Activated CD4-positive, alpha-beta T cell treated with anti-CD3 and anti-CD28 coated beads, Interleukin-2, amount 50 U/mL, for 4 hours (primary cell): ENCODE measurements around the gene CFAP210.

Experiments
- DNase-seq, 2 experiments: peaks; one replicate each; pipeline ENCODE4 v3.0.0-alpha.2; 2020

CFAP210 gene, protein sequence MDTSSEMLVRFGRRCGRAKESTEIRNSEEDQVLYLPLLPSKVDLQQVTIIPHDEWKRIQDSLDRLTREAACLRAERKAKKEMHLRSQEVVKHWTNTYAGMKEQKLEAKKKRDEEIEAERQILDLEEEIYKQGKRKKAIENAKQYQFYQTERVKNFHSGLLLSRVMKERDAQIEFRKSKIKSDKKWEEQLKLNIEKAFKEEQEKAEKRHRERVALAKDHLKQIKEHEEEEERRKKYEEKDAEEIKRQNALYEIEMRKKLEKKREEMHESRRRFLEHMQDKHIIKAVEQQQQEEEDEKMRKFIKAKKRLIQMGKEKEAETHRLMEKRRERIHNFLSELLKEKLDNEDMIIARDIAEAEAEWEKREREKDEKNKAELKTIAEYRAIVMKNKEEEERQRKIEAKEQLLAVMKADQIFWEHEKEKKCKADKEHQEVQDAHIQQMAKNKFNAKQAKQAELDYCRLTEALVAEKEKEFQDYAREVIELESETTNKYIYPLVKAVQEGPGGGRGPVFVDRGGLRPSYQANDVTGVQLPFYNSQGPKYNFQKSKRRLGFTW

DNA sequence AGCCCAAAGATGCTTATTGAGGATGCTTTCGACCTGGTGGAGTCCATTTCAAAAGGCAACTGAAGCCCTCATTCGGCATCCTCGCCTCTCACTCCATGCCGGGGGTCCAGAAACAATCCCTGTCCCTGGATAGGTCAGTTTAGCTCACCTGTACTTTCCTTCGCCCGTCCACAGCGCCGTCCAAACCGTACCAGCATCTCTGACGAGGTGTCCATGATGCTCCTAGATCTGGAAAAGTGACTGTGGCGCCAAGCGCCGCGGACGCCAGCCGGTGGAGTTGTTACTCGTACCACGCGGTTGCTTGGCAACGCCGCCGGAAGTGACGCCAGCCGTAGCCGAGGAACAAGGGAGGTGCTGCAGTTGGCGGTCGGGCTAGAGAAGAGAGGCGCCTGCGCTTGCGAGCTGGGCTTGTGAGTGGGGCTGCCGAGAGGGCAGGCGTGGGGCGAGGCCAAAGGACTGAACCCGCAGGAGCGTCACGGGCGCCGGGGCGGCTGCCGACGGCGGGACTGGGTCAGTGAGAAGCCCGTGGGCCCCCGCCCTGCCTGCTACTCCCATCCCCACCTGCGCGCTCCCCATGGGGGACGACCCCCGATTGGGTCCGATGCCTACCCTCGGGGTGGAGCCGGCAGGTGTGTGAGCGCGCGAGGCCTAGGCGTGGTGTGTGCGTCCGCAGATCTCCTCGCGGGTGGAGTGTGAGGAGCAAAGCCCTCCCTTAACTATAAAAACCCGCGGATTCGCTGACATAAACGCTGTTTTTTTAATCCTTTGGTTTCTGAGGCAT is at the start of gene CFAP210, which contains the start of gene PHOSPHO2:
Gene CFAP210 (minus strand): TSS at position 293 of the 781 bp plus-strand sequence. CDS start 78 bp downstream, at position 215.
Gene PHOSPHO2 (plus strand): TSS at position 357 of the 781 bp plus-strand sequence. CDS start 6,503 bp downstream, outside the sequence.
- peak; percentile 98 for DNase-seq

DNA sequence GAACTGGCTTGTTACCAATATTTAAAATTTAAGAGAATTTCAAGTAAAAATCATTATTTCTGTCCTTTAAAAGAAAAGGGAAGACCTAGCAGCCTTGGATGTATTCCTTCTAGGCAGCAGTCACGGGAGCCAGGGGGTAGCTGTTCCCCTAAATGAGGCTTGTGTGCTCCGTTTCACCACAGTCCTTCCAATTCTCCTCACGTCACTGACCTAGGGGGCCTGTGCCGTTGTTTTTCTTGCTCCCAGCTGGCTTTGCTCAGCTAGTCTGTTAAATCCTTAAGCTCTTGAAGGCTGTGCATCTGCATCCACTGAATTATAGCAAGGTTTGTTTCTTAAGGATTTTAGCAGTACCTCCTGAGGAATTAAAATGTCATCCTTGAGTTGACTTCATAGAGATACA is 49.3 kb upstream of the CFAP210 start:
- no peak for DNase-seq

DNA sequence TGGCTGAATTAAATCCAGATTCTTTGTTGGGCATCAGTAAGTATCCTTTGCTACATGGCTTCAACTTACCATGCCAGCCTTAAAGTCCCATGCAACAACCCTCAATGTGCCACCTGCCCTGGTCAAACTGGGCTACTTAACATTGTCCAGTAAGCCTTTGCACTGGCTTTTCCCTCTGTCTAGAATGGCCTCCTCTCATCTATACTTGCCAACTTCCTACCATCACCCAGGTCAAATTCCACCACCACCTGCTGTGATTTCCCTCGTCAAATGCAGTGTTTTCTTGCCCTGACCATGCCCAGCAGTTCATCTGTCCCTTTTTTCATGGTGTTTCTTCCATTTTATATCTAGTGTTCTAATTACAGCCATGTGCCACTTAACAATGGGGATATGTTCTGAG is 45.1 kb upstream of the CFAP210 start:
- DNase-seq: no peak

DNA sequence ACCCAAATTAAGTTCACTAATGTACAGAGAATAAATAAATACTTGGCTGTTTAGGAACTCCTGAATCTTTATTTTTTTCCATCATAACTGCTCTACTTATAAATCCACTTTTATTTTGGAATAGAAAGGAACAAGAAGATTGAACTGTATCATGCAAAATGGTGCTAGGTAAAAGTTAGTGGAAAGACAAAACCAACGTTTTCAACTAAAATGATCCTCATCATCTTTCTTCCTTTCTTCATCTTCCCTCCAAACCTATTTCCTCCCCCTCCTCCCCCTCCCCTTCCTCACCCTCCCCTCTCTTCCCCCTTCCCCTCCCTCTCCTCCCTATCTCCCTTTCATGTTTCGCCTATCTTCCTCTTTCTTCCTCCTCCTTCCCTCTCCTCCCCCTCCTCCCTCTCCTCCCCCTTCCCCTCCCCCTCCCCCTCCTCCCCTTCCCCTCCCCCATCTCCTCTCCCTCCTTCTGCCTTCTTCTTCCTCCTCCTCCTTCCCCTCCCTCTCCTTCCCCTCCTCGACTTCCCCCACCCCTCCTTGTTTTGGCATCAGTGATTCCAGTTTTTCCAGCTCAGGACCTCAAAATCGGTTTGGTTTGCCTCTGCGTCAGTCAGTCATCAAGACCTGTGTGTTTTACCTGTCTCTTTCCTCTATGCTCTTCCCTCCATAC is 44.5 kb upstream of the CFAP210 start:
- no peak for DNase-seq

DNA sequence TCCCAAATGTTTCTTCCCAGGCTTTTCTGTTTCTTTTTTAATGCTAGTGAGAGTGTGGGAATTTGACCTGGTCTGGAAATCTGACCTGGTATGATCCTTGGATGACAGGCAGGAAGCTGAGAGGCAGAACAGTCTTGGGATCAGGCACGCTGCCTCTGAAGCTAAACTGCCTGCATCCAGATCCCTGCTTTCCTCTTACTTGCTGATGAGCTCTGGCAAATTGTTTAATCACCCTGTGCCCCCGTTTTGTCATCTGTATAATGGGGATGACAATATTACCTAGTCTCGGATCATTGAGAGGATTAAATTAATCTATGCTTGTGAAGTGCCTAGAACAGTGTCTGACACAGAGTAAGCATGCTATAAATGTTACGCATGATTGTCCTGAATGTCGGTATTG is 42.7 kb upstream of the CFAP210 start:
- DNase-seq: no peak

DNA sequence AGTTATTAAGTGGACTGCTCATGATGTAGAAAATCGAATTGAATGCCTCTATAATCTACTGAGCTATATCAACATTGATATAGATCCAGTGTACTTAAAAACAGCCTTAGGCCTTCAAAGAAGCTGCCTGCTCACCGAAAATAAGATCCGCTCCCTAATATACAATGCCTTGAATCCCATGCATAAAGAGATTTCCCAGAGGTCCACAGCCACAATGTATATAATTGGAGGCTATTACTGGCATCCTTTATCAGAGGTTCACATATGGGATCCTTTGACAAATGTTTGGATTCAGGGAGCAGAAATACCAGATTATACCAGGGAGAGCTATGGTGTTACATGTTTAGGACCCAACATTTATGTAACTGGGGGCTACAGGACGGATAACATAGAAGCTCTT is 41.4 kb upstream of the CFAP210 start:
- DNase-seq: no peak

DNA sequence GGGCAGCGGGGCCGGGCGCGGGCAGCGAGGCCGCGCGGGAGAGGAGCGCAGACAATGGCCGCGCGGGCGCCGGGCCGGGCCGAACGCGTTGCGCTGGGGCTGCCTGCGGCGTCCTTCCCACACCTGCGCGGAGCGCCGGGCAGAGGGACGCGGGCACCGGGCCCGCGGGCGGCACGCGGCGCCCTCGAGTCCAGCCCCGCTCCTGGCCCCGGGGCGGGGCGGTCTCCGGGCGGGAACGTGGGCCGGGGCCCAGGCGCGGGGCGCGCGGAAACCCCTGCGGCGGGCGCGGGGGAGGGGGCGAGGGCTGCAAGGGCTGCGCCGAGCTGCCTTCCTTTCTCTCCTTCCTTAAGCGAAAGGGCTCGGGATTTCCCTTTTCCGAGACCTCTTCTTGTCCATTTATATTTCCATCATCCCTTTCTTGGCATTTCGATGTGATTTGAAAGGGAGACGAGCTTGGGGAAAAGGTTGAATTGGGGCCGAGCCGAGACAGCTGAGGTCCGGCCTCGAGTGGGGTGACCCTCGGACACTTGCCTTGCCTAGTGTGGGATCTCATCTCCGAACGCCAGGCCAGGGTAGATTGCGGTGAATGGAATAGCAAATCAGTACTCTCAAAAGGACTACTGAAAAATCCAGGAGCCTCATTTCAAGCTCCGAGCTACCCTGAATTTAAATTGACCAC is 40.1 kb upstream of the CFAP210 start:
- DNase-seq: no peak

DNA sequence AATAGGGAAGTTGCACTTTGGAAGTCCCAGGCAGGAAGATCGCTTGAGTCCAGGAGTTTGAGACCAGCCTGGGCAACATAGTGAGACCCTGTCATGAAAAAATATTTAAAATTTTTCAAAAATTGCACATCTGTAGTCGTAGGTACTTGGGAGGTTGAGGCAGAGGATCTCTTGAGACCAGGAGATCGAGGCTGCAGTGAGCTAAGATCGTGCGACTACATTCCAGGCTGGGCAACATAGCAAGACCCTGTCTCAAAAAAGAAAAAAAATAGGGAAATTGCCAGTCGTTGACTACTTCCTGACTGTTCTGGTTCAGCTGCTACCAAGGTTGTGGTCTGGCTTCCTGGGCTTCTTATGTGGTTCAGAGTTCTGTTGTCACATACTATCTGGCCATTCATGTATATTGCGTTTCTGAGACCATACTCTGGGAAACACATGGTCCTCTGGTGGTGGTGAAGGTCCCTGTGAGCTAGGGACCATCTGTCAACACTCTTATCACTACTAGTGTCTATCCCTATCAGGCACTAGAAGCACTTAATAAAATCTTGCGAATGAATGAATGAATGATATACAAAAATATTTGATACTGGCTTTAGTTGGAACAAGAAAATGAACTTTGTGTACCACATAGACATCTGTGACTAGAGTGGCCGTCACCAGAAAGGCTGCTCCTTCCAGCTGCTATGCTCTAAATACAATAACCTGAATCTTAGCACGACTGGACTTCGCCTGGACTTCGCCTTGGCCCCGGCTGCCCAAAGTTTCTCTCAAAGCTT is 38.6 kb upstream of the CFAP210 start:
- DNase-seq: no peak

DNA sequence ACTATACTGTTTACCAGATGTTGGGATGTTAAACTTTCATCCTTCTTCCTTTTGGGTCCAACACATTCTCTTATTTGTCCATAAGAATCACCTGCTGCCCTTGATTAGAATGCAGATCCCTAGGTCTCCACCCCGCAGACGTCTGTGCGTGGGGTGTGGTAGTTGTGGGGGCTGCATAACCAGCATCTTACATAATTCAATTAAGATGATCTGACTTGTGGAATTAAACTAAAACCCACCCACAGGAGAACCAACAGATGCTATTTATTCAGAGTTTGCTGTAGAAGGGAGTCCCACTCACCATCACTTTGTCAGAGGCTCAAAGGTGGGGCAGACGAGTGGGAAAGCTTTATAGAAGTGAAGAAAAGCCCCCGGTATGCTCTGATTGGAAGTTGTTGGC is 37.9 kb upstream of the CFAP210 start:
- DNase-seq: no peak

DNA sequence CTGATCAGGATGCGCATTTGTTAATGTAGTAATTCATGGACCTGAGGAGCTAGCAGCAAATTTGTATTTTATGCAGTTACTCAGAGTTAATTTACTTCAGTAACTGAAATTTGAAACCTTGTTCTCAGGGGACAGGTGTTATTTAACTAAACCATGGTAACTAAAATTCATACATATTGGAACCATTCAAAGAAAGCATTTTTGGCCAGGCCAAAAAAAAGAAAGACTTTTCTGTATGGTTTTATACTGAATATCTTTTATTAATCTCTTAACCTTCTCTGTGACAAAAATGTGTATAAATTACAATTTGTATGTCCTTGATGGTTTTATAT is 35.0 kb upstream of the CFAP210 start:
- DNase-seq: no peak

DNA sequence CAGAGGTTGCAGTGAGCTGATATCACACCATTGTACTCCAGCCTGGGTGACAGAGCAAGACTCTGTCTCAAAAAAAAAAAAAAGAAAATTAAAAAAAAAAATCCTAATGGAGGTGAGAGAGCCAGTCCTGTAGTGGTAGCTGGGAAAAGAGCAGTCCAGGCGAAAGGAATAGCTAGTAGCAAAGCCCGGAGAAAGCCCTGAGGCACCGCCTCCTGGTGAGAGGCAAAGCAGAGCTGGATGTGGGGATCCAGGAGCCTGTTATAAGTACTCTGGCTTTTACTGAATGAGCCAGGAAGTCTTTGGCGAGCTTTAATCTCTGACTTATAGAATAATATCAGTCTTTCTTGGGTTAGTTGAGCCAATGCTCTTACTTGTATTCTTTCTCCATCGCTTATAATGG is 32.9 kb upstream of the CFAP210 start:
- no peak for DNase-seq

DNA sequence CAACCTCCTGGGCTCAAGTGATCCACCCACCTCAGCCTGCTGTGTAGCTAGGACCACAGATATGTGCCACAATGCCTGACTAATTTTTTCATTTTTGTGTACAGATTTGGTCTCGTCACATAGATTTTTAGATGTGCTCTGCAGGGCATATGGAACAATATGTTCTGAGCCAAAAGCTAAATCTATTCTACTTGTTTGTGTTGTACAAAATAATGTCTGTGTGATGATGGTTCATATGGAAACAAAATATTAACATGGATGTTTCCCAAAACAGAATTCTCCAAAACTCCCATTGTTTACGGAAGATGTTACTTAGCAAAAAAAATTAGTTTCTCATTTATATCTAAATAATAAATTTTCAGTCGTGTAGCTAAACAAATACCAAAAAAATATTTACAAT is 26.8 kb upstream of the CFAP210 start:
- no peak for DNase-seq

DNA sequence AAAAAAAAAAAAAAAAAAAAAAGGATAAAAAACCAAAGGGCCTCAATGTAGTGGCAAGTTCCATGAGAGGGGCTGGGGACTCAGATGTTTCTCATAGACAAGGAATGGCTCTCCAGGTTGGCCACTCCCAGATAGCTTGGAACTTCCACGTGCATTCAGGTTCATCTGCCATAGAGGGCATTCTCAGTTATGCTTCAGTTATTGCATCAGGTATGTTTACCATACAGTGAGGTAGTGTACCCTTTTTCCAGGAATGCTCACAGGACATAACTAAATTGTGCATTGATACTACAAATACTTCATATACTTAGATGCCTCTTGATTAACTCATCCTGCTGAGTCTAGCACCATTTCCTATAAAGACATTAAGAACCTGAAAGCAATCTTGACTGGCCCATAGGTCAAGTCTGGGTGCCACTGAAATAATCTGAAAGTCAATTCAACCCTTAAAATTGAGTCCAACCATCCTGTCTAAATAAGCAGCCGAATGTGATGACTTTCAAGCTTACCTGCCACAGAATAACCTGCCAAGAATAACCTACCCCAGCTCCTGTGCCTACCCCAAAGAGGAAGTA is 24.8 kb upstream of the CFAP210 start:
- DNase-seq: no peak

DNA sequence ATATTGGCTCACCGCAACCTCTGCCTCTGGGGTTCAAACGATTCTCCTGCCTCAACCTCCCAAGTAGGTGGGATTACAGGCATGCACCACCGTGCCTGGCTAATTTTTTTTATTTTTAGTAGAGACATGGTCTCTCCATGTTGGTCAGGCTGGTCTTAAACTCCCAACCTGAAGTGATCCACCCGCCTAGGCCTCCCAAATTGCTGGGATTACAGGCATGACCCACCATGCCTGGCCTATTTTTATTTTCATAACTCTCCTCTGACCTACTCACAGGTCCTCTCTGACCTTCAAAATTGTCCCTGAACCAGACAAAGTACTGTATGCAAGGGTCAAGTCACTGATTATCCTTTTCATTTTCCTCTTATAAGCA is 23.5 kb upstream of the CFAP210 start:
- DNase-seq: no peak

DNA sequence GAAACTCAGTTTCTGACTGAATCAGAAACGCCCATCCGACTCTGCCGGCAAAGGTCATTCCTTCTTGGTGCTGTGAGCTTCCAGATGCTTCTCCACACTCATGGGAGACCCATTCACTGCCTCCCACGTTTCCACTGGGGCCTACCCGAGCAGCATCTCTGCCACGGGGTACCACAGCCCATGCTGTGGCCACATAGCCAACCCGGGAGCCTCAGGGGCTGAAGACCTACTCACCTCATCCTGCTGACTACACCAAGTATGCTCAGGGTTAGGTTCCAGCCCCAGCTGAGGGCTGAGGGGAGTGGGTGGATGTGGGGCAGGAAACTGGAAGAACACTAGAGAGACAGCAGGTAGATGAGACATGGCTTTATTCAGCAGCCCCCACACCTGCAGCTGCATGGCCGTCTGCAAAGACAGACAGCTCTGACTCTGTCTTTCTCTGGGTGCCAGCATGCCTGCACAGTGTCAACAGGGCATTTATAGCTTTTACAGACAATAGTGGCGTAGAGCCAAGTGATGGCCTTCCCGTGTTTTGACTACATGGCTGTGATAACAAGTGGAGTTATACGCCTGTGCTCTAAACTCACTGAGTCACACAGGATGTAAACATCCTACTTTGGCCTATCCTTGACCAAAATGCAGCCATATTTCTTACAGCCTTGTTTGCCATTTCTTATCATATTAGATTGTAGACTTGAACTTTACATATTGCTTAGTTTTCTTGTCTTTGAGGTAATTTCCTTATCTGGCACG is 22.9 kb upstream of the CFAP210 start:
- DNase-seq: no peak

DNA sequence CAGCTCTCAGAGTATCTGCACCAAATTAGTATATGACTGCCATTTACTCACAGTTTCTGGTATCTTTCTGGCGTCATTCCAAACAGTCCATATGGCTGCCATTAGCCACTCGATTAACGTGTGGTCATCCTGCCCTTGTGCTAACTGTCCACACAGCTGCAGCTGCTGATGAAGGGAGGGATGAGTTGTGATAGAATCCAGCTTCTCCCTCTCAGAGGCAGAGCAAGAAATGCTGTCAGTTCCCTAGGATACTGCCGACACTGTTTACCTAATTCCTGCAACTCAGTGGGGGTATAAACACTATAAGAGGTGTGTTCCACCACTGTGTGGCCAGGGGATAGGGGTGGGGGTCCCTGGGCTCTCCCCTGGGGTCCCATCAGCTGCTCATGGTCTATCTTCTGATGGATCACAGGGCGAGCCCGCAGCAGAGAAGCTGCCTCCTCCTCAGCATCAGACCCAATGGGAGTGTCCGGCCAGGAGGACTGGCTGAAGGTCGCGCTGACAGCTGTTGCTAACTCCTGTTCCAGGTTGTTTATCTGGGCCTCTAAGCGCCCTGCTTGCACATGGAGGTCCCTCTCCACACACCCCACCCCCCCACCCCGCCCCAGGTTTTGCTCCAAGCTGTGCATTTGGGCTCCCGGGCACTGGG is 22.2 kb upstream of the CFAP210 start:
- DNase-seq: no peak

DNA sequence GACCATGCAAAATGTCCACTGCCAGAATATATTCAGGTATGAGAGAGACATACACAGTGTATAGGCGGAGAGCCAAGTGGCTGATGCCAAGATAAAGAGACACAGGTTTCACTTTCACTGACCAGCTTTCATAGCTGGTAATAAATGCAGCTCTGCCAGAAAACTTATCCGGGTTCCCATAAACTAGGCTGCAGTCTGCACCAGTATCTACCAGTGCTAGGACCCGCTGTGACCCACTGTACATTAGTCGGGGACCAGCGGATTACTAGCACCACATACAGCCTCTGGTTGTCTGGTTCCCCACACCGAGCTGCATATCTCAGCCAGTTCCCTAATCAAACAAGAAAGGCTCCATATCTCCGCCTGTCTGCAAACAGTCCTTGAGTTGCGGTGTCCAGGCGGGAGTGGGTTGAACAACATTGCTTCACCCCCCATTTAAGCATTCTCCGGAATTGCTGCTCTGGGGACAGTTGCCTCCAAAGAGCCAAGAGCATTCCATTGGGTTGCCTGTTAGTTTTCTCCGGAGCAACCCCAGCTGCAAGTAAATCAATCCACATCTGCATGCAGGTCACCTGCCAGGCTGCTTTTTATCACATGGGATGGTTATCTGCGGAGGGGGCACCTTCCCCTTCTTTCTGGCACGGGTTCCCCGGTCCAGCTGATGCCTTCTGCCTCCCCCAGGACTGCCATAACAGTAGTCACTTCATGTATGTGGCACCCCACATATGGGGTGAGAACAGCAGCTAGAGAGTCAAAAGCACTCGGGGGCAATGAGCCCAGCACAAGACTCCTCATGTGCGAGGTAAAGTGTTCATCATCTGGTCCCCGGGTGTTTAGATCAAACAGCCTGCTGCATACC is 21.4 kb upstream of the CFAP210 start:
- no peak for DNase-seq

DNA sequence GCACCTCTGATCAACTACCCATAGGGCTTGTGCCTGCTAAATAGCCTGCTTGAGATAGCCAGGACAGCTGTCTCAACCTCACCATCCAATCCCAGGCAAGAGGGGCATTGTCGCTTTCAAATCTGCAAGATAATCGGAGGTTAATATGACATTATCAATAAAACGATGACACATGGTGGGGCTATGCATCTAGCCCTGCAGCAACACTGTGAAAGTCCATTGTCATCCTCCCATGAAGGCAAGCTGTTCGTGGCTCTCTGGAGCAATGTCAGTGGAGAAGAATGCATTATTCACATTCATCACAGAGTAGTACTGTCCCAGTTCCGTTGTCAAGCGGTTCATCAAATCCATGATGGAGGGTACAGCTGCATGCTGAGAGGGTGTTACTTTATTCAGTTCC is 20.5 kb upstream of the CFAP210 start:
- DNase-seq: no peak

DNA sequence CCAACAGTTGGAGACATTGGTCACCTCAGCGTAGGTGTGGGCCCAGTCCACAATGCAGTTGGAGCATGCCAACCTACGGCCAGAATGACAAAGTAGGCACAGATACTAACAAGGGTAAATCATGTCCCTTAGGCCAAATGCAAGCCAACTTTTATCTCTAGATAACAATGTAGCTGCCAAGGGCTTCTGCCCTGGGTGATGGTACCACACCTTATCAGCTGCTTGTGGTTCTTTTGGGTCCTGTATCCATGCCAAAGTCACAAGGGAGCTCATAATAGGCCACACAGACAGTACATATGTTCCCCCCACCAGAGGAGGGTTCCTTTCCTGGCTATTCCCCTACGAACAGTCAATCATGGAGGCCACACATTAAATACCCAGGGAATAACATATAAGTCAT is 19.1 kb upstream of the CFAP210 start:
- no peak for DNase-seq
